H1 (cell line): Measurements from ENCODE around the gene PDZD4. TPM values are rescaled to one million over a fixed set of nuclear protein-coding genes. Genes with fewer than 3 reads are reported as not detected.

Source experiments
- CTCF ChIA-PET: fragments of 300-600 bp; sonication (Branson Sonifier 250); formaldehyde crosslinking; loops from one replicate; lab custom pipeline; 2021; ENCODE audit not compliant: partially characterized antibody; lab: Charles Lee
- POLR2A ChIA-PET: fragments of 300-600 bp; sonication (Branson Sonifier 250); formaldehyde crosslinking; loops from one replicate; lab custom pipeline; 2021; ENCODE audit warnings: inconsistent platforms; ENCODE audit not compliant: partially characterized antibody; lab: Charles Lee
- DNase-seq, 2 experiments: peaks; one replicate each; pipeline versions ENCODE4 v3.0.0 to v3.0.0-alpha.2; 2010 to 2022; ENCODE audit warnings: low spot score in 2 of 2, low read depth in 1 of 2, mixed read lengths in 1 of 2
- FAIRE-seq: peaks from 2 replicates; lab custom pipeline; 2011; peaks lifted over from hg19 to GRCh38; lab: Jason Lieb, UNC
- H2AFZ ChIP-seq: 2 replicates; pipeline ENCODE4 v1.8.1; 2012; ENCODE audit warnings: low read length, inconsistent platforms
- H2AK5ac ChIP-seq: 2 replicates; pipeline ENCODE4 v1.6.1; 2013; ENCODE audit warnings: low read depth, low read length
- H2BK120ac ChIP-seq: replicated peaks from 2 replicates; pipeline ENCODE3; 2013; ENCODE audit warnings: low read depth, low read length, inconsistent platforms
- H2BK12ac ChIP-seq: 2 replicates; pipeline ENCODE4 v1.6.1; 2013; ENCODE audit warnings: low read depth, low read length
- H2BK15ac ChIP-seq: 2 replicates; pipeline ENCODE4 v1.6.1; 2013; ENCODE audit warnings: low read length
- H2BK20ac ChIP-seq: 2 replicates; pipeline ENCODE4 v1.6.1; 2013; ENCODE audit warnings: low read length
- H2BK5ac ChIP-seq: 2 replicates; pipeline ENCODE4 v1.6.1; 2013; ENCODE audit warnings: low read depth, low read length
- H3K14ac ChIP-seq: 2 replicates; pipeline ENCODE4 v1.6.1; 2013; ENCODE audit warnings: inconsistent platforms; ENCODE audit not compliant: insufficient read length
- H3K18ac ChIP-seq: 2 replicates; pipeline ENCODE4 v1.6.1; 2013; ENCODE audit warnings: low read length; ENCODE audit errors: extremely low read depth
- H3K23ac ChIP-seq: 2 replicates; pipeline ENCODE4 v1.6.1; 2013; ENCODE audit warnings: inconsistent platforms; ENCODE audit not compliant: insufficient read length
- H3K23me2 ChIP-seq: 2 replicates; pipeline ENCODE4 v1.6.1; 2013; ENCODE audit warnings: low read depth, low read length
- H3K27ac ChIP-seq: 2 replicates; pipeline ENCODE4 v1.6.1; 2011; ENCODE audit warnings: low read depth, low read length, inconsistent platforms
- H3K27me3 ChIP-seq, 4 experiments: replicated peaks in 1 of 4; 1 replicate in 1 of 4; 2 replicates in 3 of 4; pipeline versions ENCODE4 v1.6.1 to v1.8.1; 2011 to 2013; ENCODE audit warnings: low read length in 3 of 4, mild to moderate bottlenecking in 3 of 4, inconsistent platforms in 2 of 4, mixed read lengths in 2 of 4, moderate library complexity in 1 of 4; ENCODE audit not compliant: control insufficient read depth in 3 of 4, insufficient read depth in 3 of 4; ENCODE audit errors: extremely low read depth in 1 of 4
- H3K36me3 ChIP-seq, 4 experiments: 2 replicates each; pipeline versions ENCODE4 v1.6.1 to v1.8.1; 2011 to 2013; ENCODE audit warnings: mild to moderate bottlenecking in 4 of 4, low read length in 3 of 4, moderate library complexity in 2 of 4, control low read depth in 1 of 4, inconsistent platforms in 1 of 4; ENCODE audit not compliant: insufficient read depth in 4 of 4, control insufficient read depth in 2 of 4
- H3K4ac ChIP-seq: replicated peaks from 2 replicates; pipeline ENCODE3; 2013; ENCODE audit warnings: low read length, low read depth, mixed read lengths, inconsistent platforms; ENCODE audit not compliant: insufficient read length
- H3K4me1 ChIP-seq, 4 experiments: replicated peaks in 1 of 4; 1 replicate in 1 of 4; 2 replicates in 3 of 4; pipeline versions ENCODE4 v1.6.1 to v1.8.1; 2011 to 2013; ENCODE audit warnings: low read length in 3 of 4, inconsistent platforms in 2 of 4, mixed read lengths in 1 of 4; ENCODE audit not compliant: insufficient read depth in 4 of 4, control insufficient read depth in 3 of 4
- H3K4me2 ChIP-seq, 2 experiments: 2 replicates each; pipeline versions ENCODE4 v1.6.1 to v1.8.1; 2011 to 2013; ENCODE audit warnings: low read depth in 2 of 2, low read length in 2 of 2, control low read depth in 1 of 2, inconsistent platforms in 1 of 2, mild to moderate bottlenecking in 1 of 2; ENCODE audit not compliant: insufficient read depth in 1 of 2
- H3K4me3 ChIP-seq, 4 experiments: fragments of 200-600, 300-600 bp in 1 of 4; sonication (generic), shearing (Covaris generic), sonication (Bioruptor Twin) in 1 of 4; 2 replicates each; pipeline versions ENCODE4 v1.5.1 to v1.8.1; 2011 to 2016; ENCODE audit warnings: low read length in 4 of 4, low read depth in 3 of 4, control low read depth in 2 of 4, inconsistent platforms in 2 of 4, mild to moderate bottlenecking in 2 of 4, mixed read lengths in 1 of 4, moderate library complexity in 1 of 4; ENCODE audit not compliant: insufficient read depth in 2 of 4; ENCODE audit errors: extremely low read depth in 1 of 4
- H3K56ac ChIP-seq: replicated peaks from 2 replicates; pipeline ENCODE3; 2013; ENCODE audit warnings: low read depth, mild to moderate bottlenecking, mixed read lengths, low read length, inconsistent platforms; ENCODE audit not compliant: insufficient read length
- H3K79me1 ChIP-seq: 2 replicates; pipeline ENCODE4 v1.6.1; 2013; ENCODE audit warnings: low read depth, low read length, control low read depth
- H3K79me2 ChIP-seq, 2 experiments: 2 replicates each; pipeline versions ENCODE4 v1.6.1 to v1.8.1; 2012 to 2013; ENCODE audit warnings: low read length in 2 of 2, mild to moderate bottlenecking in 2 of 2, inconsistent platforms in 1 of 2; ENCODE audit not compliant: insufficient read depth in 2 of 2, control insufficient read depth in 1 of 2
- H3K9ac ChIP-seq, 4 experiments: replicated peaks in 1 of 4; 1 replicate in 1 of 4; 2 replicates in 3 of 4; pipeline versions ENCODE4 v1.6.1 to v1.8.1; 2011 to 2013; ENCODE audit warnings: low read depth in 3 of 4, low read length in 3 of 4, control low read depth in 2 of 4, mild to moderate bottlenecking in 2 of 4, moderate library complexity in 2 of 4, inconsistent platforms in 1 of 4; ENCODE audit errors: extremely low read depth in 1 of 4
- H3K9me3 ChIP-seq, 2 experiments: 2 replicates each; pipeline versions ENCODE4 v1.6.1 to v1.8.1; 2012 to 2013; ENCODE audit warnings: mild to moderate bottlenecking in 2 of 2, moderate library complexity in 2 of 2, control low read depth in 1 of 2, inconsistent platforms in 1 of 2, low read depth in 1 of 2, low read length in 1 of 2, mixed read lengths in 1 of 2; ENCODE audit not compliant: insufficient read depth in 2 of 2
- H4K20me1 ChIP-seq, 2 experiments: replicated peaks in 1 of 2; 2 replicates each; pipeline versions ENCODE3 to v1.8.1; 2011 to 2013; ENCODE audit warnings: inconsistent platforms in 2 of 2, low read length in 2 of 2, mild to moderate bottlenecking in 1 of 2; ENCODE audit not compliant: insufficient read depth in 2 of 2, control insufficient read depth in 1 of 2
- H4K5ac ChIP-seq: 2 replicates; pipeline ENCODE4 v1.6.1; 2013; ENCODE audit warnings: low read length, low read depth, mixed read lengths, inconsistent platforms; ENCODE audit not compliant: insufficient read length
- H4K8ac ChIP-seq: 2 replicates; pipeline ENCODE4 v1.8.0; 2013; ENCODE audit warnings: mild to moderate bottlenecking, moderate library complexity, low read length, inconsistent platforms; ENCODE audit not compliant: insufficient read depth; ENCODE audit errors: extremely low read depth
- H4K91ac ChIP-seq: replicated peaks from 2 replicates; pipeline ENCODE3; 2013; ENCODE audit warnings: low read length, mixed read lengths, inconsistent platforms; ENCODE audit not compliant: insufficient read length
- CREB1 ChIP-seq: IDR thresholded peaks from 2 replicates; pipeline ENCODE4 v1.6.1; 2012; ENCODE audit warnings: inconsistent platforms
- CTBP2 ChIP-seq: IDR thresholded peaks from 2 replicates; pipeline ENCODE4 v1.7.0; 2011; ENCODE audit warnings: borderline replicate concordance, mild to moderate bottlenecking, moderate library complexity, mixed read lengths, low read length; ENCODE audit not compliant: insufficient read depth, insufficient read length
- GABPA ChIP-seq: IDR thresholded peaks from 2 replicates; pipeline ENCODE4 v1.6.1; 2011; ENCODE audit warnings: mild to moderate bottlenecking, low read length, moderate library complexity, borderline replicate concordance; ENCODE audit not compliant: insufficient read depth
- NANOG ChIP-seq: IDR thresholded peaks from 2 replicates; pipeline ENCODE4 v1.6.1; 2011; ENCODE audit warnings: low read length, low read depth, mild to moderate bottlenecking, inconsistent platforms; ENCODE audit not compliant: insufficient read depth, poor library complexity, severe bottlenecking
- POLR2A ChIP-seq, 2 experiments: IDR thresholded peaks; 1 replicate in 1 of 2; 2 replicates in 1 of 2; pipeline ENCODE4 v1.6.1; 2011; ENCODE audit warnings: low read depth in 2 of 2, low read length in 2 of 2, mild to moderate bottlenecking in 2 of 2; ENCODE audit errors: control extremely low read depth in 1 of 2
- SIN3A ChIP-seq, 2 experiments: IDR thresholded peaks in 1 of 2; conservative IDR thresholded peaks in 1 of 2; 2 replicates each; pipeline ENCODE4 v1.6.1; 2011 to 2012; ENCODE audit warnings: low read length in 2 of 2, improper control_type of control experiment in 1 of 2, low read depth in 1 of 2, mild to moderate bottlenecking in 1 of 2
- SRF ChIP-seq: IDR thresholded peaks from 2 replicates; pipeline ENCODE4 v1.6.1; 2011; ENCODE audit warnings: mild to moderate bottlenecking, low read depth, low read length, moderate library complexity
- TAF7 ChIP-seq: optimal IDR thresholded peaks from 2 replicates; pipeline ENCODE3; 2011; ENCODE audit warnings: low read depth, mild to moderate bottlenecking, inconsistent platforms, low read length, moderate library complexity, borderline replicate concordance
- WGBS, 2 experiments: shearing (Covaris generic) in 1 of 2; methylation state at CpG; one replicate each; pipeline versions ENCODE4 v1.1.6 to v1.1.7; 2013 to 2015; ENCODE audit warnings: low lambda C conversion rate in 2 of 2, mixed read lengths in 2 of 2, inconsistent platforms in 1 of 2, low coverage in 1 of 2, missing lambda C conversion rate in 1 of 2; ENCODE audit not compliant: insufficient replicate concordance in 2 of 2, insufficient coverage in 1 of 2, insufficient read length in 1 of 2; ENCODE audit errors: extremely low coverage in 1 of 2, missing lambda C conversion rate in 1 of 2; 5-methylcytosine and 5-hydroxymethylcytosine counted together
- polyA plus RNA-seq, 7 experiments: library from polyadenylated mRNA; depleted of rRNA in 3 of 7; stranded (reverse) in 5 of 7; unstranded in 2 of 7; fragments of >200 nt in 5 of 7; fragments of 200-250 nt in 2 of 7; gene quantifications; 1 replicate in 5 of 7; 2 replicates in 1 of 7; 4 replicates in 1 of 7; pipeline versions ENCODE4 v1.2.1 to v1.2.3, GENCODE V29; 2011 to 2013; ENCODE audit warnings: missing spikeins in 2 of 7, mixed read lengths in 2 of 7
- total RNA-seq: library from RNA; stranded (reverse); fragmentation: NEBNext Ultra II Directional; extraction: Animal tissue kit (Norgen Biotek cat#: 25700); gene quantifications from 2 replicates; pipeline ENCODE4 v1.2.1, GENCODE V29; 2021

The PDZD4 gene
- total and polyA plus RNA-seq, 2 of the 8 experiments (the other 6 are each of a cell fraction or from before 2014, with no cell fraction given) = 45.8 to 169 TPM

GRCh38 chrX:153868576-153869472, 38.5 kb upstream of the PDZD4 start:
- H2BK120ac ChIP-seq = no peak overlapping the region
- H3K4me1 ChIP-seq = peaks cover 0 to 4% (median 2%) of the 10 kb centered on the region in 4 experiments; a peak in 4 of 7 replicates
- H3K9me3 ChIP-seq = no peaks in the 10 kb centered on the region
- no peak overlapping the region for H3K23ac ChIP-seq
- 93% methylated on average over 18 of the region's 26 CpGs; no CpG with 5 or more reads in 1 of the 2 experiments for WGBS, 2 experiments
- DNase-seq = no peak
- H4K8ac ChIP-seq = no peak overlapping the region
- H3K14ac ChIP-seq = no peak overlapping the region
- H2BK20ac ChIP-seq = no peak overlapping the region
- no peaks in the 10 kb centered on the region for H3K27me3 ChIP-seq
- no peak overlapping the region for H4K91ac ChIP-seq
- no peak for FAIRE-seq
- no peak for TF ChIP-seq POLR2A (IDR thresholded peaks at IDR 0.05; ENCODE audit: control extremely low read depth in 1 of 2, low read depth in 2 of 2, low read length in 2 of 2)
- TF ChIP-seq CREB1 = no peak
- no peak for TF ChIP-seq TAF7
- TF ChIP-seq SIN3A (conservative IDR thresholded peaks at IDR 0.05 in 1 of 2, IDR thresholded peaks at IDR 0.05 in 1 of 2; ENCODE audit: low read depth in 1 of 2, low read length in 2 of 2) = no peak
- no peak for TF ChIP-seq GABPA
- no peak for TF ChIP-seq NANOG
- no peak for TF ChIP-seq CTBP2
- TF ChIP-seq SRF = no peak
- ChIA-PET POLR2A (interaction anchor here (1.0 kb wide), 1 partner anchor 10 kb away, joined by 3 read pairs; no protein-coding TSS in a partner anchor), CTCF (no interaction called here)
- no peaks in the 10 kb centered on the region for H3K79me2 ChIP-seq
- H2BK15ac ChIP-seq = no peak overlapping the region
- H4K5ac ChIP-seq = no peak overlapping the region
- H3K79me1 ChIP-seq = no peaks in the 10 kb centered on the region
- H3K23me2 ChIP-seq = no peaks in the 10 kb centered on the region
- no peak overlapping the region for H2BK12ac ChIP-seq
- peaks cover 0 to 22% (median under 1%) of the 10 kb centered on the region in 4 experiments; a peak in 1 of 8 replicates for H3K36me3 ChIP-seq
- no peaks in the 10 kb centered on the region for H4K20me1 ChIP-seq
- no peak overlapping the region for H3K4me2 ChIP-seq
- no peak overlapping the region for H3K4ac ChIP-seq
- no peak overlapping the region for H2AFZ ChIP-seq
- no peak overlapping the region for H2AK5ac ChIP-seq
- H3K56ac ChIP-seq = no peak overlapping the region
- no peak overlapping the region for H2BK5ac ChIP-seq
- H3K4me3 ChIP-seq = no peak overlapping the region
- H3K18ac ChIP-seq = no peak overlapping the region
- no peak overlapping the region for H3K27ac ChIP-seq
- H3K9ac ChIP-seq = no peak overlapping the region
